Left ventricle myocardium superior (tissue), 1 donor: ENCODE data around the gene MARCHF9. TPM values are rescaled to one million over a fixed set of nuclear protein-coding genes. Genes with fewer than 3 reads are reported as not detected.

Experiments used
- microRNA-seq: library from miRNA; unstranded; fragments of <30 nt; microRNA quantifications from one replicate; pipeline ENCODE4 v1.2.0, GENCODE V29; 2020; ENCODE audit warnings: borderline number of aligned reads
- total RNA-seq: library from RNA; stranded (reverse); fragmentation: NEBNext Ultra II Directional; extraction: Animal tissue kit (Norgen Biotek cat#: 25700); gene quantifications from one replicate; pipeline ENCODE4 v1.2.1, GENCODE V29; 2021
- donor health status: DM: no; HTN: yes; CAD: no; lungs with severe emphysema.

Gene MARCHF9
- total RNA-seq, 1 donor from 2014 or later, result 15.6 TPM

Small RNA genes within 50 kb of the gene (microRNA-seq; reads per million reads assigned to microRNA genes)
- not detected for gene MIR6759

Other genes starting within 250 kb of the MARCHF9 start
- gene DDIT3, start 234.6 kb upstream of the MARCHF9 start, total RNA-seq, result 22.2 TPM
- gene MBD6, start 232.3 kb upstream of the MARCHF9 start, total RNA-seq, result 35.2 TPM
- 89.2 TPM for gene DCTN2, start 207.9 kb upstream of the MARCHF9 start, total RNA-seq
- gene KIF5A, start 205.1 kb upstream of the MARCHF9 start, total RNA-seq, result 0.12 TPM
- 11.9 TPM for gene PIP4K2C, start 163.9 kb upstream of the MARCHF9 start, total RNA-seq
- gene DTX3, start 150.3 kb upstream of the MARCHF9 start, total RNA-seq, result 21.4 TPM
- 11.9 TPM for gene ARHGEF25, start 143.7 kb upstream of the MARCHF9 start, total RNA-seq
- 5.1 TPM for gene B4GALNT1, start 121.9 kb upstream of the MARCHF9 start, total RNA-seq
- gene OS9, start 61.0 kb upstream of the MARCHF9 start, total RNA-seq, result 104 TPM
- 7.5 TPM for gene AGAP2, start 16.4 kb upstream of the MARCHF9 start, total RNA-seq
- gene TSPAN31, start 10.1 kb upstream of the MARCHF9 start, total RNA-seq, result 32.8 TPM
- 42.1 TPM for gene CDK4, start 2.8 kb upstream of the MARCHF9 start, total RNA-seq
- not detected for gene CYP27B1, start 12.0 kb downstream of the MARCHF9 start, total RNA-seq
- gene METTL1, start 17.0 kb downstream of the MARCHF9 start, total RNA-seq, result 7.5 TPM
- 1.6 TPM for gene EEF1AKMT3, start 17.5 kb downstream of the MARCHF9 start, total RNA-seq
- gene TSFM, start 27.7 kb downstream of the MARCHF9 start, total RNA-seq, result 52.4 TPM
- 2.4 TPM for gene AVIL, start 63.6 kb downstream of the MARCHF9 start, total RNA-seq
- gene CTDSP2, start 91.6 kb downstream of the MARCHF9 start, total RNA-seq, result 104 TPM
- 8.3 TPM for gene ATP23, start 186.5 kb downstream of the MARCHF9 start, total RNA-seq